GM12873 (cell line): ENCODE results near the gene SH3PXD2A.

Source experiments
- TF ChIP-seq, protein P1 (sequence below): IDR thresholded peaks from 2 replicates; pipeline ENCODE4 v1.5.1; 2012; ENCODE audit warnings: low read depth, mild to moderate bottlenecking, moderate library complexity, low read length, control low read depth; ENCODE audit not compliant: insufficient read depth; ENCODE audit errors: missing control alignments

Gene SH3PXD2A, protein sequence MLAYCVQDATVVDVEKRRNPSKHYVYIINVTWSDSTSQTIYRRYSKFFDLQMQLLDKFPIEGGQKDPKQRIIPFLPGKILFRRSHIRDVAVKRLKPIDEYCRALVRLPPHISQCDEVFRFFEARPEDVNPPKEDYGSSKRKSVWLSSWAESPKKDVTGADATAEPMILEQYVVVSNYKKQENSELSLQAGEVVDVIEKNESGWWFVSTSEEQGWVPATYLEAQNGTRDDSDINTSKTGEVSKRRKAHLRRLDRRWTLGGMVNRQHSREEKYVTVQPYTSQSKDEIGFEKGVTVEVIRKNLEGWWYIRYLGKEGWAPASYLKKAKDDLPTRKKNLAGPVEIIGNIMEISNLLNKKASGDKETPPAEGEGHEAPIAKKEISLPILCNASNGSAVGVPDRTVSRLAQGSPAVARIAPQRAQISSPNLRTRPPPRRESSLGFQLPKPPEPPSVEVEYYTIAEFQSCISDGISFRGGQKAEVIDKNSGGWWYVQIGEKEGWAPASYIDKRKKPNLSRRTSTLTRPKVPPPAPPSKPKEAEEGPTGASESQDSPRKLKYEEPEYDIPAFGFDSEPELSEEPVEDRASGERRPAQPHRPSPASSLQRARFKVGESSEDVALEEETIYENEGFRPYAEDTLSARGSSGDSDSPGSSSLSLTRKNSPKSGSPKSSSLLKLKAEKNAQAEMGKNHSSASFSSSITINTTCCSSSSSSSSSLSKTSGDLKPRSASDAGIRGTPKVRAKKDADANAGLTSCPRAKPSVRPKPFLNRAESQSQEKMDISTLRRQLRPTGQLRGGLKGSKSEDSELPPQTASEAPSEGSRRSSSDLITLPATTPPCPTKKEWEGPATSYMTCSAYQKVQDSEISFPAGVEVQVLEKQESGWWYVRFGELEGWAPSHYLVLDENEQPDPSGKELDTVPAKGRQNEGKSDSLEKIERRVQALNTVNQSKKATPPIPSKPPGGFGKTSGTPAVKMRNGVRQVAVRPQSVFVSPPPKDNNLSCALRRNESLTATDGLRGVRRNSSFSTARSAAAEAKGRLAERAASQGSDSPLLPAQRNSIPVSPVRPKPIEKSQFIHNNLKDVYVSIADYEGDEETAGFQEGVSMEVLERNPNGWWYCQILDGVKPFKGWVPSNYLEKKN

DNA sequence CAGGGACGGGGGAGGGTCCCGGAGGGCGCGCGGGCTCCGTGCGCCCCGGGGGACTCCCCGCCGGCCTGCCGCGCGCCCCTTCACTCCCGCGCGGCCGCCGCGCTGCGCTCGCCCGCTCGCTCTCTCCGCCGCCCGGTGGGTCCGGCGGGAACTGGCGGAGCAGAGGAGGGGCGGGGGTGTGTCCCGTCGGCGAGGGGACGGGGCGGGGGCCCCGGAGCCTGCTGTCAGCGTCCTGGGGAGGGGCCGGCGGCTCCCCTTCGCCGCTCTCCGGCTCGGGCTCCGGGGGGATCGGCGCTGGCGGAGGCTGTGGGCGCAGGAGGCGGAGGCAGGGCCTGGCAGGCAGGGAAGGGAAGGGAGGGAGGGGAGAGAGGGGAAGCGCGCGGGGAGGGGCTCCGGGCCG, at the start of gene SH3PXD2A:
SH3PXD2A (minus strand) TSS at position 153 of the 400 bp plus-strand sequence. CDS start 310 bp downstream, outside the sequence.
- TF ChIP-seq, protein P1, sequence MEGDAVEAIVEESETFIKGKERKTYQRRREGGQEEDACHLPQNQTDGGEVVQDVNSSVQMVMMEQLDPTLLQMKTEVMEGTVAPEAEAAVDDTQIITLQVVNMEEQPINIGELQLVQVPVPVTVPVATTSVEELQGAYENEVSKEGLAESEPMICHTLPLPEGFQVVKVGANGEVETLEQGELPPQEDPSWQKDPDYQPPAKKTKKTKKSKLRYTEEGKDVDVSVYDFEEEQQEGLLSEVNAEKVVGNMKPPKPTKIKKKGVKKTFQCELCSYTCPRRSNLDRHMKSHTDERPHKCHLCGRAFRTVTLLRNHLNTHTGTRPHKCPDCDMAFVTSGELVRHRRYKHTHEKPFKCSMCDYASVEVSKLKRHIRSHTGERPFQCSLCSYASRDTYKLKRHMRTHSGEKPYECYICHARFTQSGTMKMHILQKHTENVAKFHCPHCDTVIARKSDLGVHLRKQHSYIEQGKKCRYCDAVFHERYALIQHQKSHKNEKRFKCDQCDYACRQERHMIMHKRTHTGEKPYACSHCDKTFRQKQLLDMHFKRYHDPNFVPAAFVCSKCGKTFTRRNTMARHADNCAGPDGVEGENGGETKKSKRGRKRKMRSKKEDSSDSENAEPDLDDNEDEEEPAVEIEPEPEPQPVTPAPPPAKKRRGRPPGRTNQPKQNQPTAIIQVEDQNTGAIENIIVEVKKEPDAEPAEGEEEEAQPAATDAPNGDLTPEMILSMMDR: no peak

DNA sequence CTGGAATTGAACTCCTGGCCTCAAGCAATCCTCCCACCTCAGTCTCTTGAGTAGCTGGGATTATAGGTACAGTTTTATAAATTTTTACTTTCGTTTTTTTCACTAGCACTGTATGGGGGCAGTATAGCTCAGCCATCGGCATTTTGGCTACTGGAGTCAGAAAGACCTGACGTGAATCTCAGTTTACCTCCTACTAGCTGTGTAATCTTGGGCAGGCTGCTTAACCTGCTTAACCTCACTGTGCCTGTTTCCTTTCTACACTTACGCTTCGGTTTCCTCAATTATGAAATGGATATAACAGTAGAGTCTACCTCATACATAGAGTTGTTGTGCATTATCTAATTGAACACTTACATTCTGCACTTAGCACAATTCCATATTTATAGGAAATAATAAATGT, 45.9 kb upstream of the SH3PXD2A start:
- TF ChIP-seq, protein P1: no peak

DNA sequence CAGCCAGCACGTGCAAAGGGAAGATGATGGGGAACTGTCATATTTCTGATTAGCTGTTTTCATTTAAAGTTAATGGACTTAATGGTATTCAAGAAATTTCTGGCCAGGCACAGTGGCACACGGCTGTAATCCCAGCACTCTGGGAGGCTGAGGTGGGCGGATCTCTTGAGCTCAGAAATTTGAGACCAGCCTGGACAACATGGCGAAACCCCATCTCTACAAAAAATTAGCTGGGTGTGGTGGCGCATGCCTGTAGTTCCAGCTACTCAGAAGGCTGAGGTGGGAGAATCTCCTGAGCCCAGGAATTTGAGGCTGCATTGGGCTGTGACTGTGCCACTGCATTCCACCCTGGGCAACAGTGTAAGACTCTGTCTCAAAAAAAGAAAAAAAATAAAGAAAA, 43.9 kb upstream of the SH3PXD2A start:
- TF ChIP-seq, protein P1: no peak

DNA sequence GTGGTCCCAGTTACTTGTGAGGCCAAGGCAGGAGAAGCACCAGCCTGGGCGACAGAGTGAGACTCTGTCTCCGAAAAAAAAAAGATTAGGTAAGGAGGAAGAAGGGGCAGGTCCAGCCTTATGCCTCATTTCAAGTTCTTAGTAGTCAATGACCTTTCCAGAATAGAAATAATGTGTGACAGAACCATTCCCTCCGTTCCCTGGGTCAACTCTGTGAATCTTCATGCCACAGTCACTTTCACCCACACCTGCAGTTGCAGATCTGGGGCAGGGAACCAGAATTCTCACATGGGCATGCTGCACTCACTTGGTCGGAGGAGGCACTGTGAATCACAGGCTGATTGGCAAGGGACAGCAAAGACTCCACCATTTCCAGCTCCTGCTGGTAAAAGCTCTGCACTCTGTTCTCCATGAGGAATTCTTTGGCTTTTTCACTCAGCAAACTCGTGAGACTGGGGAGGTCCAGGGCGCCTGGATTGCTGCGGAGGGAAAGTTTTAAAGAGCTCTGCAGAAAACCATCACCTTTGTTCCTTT, 41.9 kb upstream of the SH3PXD2A start:
- TF ChIP-seq, protein P1: no peak

DNA sequence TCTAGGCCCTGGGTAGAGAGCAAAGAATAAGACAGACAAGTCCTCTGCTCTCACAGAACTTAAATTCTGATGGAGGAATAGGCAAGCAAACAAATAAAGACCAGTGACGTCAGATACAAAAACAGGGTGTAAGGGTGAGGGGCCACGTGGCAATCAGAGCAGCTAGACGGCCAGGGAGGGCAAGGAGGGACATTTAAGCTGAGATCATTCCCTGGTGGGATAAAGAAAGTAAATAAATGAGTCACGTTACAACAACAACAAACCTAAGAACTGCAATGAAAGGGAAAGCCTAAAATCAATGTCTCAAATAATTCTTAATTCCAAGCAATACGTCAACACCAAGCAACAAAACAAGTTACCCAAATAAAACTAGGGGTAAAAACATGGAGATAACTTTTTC, 40.8 kb upstream of the SH3PXD2A start:
- TF ChIP-seq, protein P1: no peak

DNA sequence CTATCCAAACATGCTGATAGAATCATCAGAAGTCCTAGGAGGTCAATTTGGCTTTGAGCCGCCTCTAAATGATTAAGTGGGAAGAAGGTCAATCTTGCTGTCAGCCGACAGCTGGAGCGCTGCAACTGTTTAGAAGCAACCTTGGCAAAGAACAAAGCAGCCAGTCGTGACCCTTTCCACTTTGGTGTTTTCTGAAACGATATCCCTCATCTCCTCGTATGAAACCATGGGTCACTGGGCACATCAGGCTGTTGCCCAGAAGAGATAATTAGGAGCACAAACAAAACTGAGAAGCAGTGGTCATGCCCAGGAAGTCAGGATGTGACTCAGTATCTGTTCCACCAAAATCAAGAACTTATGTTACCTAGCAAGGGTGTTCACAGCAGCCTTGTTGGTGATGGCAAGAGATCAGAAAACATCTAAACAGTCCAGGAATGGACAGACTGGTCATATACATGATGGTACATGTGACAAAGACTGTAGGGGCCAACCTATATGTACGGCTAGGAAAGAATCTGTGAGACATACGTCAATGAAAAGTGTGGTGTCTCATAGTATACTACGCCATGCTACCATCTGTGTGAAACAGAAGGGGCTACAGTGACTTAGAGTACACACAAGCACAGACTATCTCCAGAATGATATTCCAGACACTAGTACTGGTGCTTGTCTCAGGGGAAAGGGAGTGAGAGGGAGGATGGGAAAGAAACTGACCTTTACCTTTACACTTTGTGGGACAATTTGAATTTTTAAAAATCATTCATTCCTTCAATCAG, 40.2 kb upstream of the SH3PXD2A start:
- TF ChIP-seq, protein P1: no peak
